Caco-2 (cell line): ENCODE data around the gene MEGF8. TPM values are rescaled to one million over a fixed set of nuclear protein-coding genes. Genes with fewer than 3 reads are reported as not detected.

ENCODE experiments used
- Bru-seq: library from RNA; stranded (reverse); fragments of 400-500 nt; gene quantifications from one replicate; lab custom pipeline; 2021; lab: Mats Ljungman, UMichigan
- BruChase-seq, 2 experiments: library from RNA; stranded (reverse); fragments of 400-500 nt; gene quantifications; one replicate each; lab custom pipeline; 2021; lab: Mats Ljungman, UMichigan
- BruUV-seq: library from RNA; stranded (reverse); fragments of 400-500 nt; replicated peaks from 2 replicates; lab custom pipeline; 2021; lab: Mats Ljungman, UMichigan
- CTCF ChIA-PET: fragments of 300-600 bp; sonication (Branson Sonifier 250); formaldehyde crosslinking; loops from one replicate; lab custom pipeline; 2022; ENCODE audit warnings: antibody characterized with exemption; lab: Charles Lee
- POLR2A ChIA-PET: fragments of 300-600 bp; sonication (Branson Sonifier 250); formaldehyde crosslinking; loops from one replicate; lab custom pipeline; 2022; ENCODE audit warnings: antibody characterized with exemption; lab: Charles Lee
- DNase-seq, 2 experiments: peaks; one replicate each; pipeline versions ENCODE4 v3.0.0 to v3.0.0-alpha.2; 2020 to 2022
- H3K27me3 ChIP-seq: replicated peaks from 2 replicates; pipeline ENCODE4 v1.6.0; 2011; ENCODE audit warnings: low read length; ENCODE audit not compliant: control insufficient read depth, insufficient read depth
- H3K36me3 ChIP-seq: 2 replicates; pipeline ENCODE4 v1.5.1; 2011; ENCODE audit warnings: low read length; ENCODE audit not compliant: control insufficient read depth, insufficient read depth
- H3K4me1 ChIP-seq: fragments of 250-450 bp; sonication (Bioruptor Pico); 2 replicates; pipeline ENCODE4 v1.5.1; 2020; ENCODE audit warnings: mild to moderate bottlenecking
- H3K4me3 ChIP-seq: 2 replicates; pipeline ENCODE4 v1.5.1; 2011; ENCODE audit warnings: low read depth, mild to moderate bottlenecking, control low read depth, low read length
- H3K9me3 ChIP-seq: fragments of 250-450 bp; sonication (Bioruptor Pico); 2 replicates; pipeline ENCODE4 v1.5.1; 2020; ENCODE audit warnings: mild to moderate bottlenecking, moderate library complexity
- H3K27ac Mint-ChIP-seq: one replicate; pipeline ENCODE4 v1.8.0; 2022; ENCODE audit warnings: mixed read lengths; ENCODE audit not compliant: unreplicated experiment
- H3K27me3 Mint-ChIP-seq: one replicate; pipeline ENCODE4 v1.8.0; 2022; ENCODE audit warnings: mixed read lengths; ENCODE audit not compliant: insufficient read depth, unreplicated experiment
- H3K36me3 Mint-ChIP-seq: one replicate; pipeline ENCODE4 v1.8.0; 2022; ENCODE audit warnings: mild to moderate bottlenecking, mixed read lengths; ENCODE audit not compliant: insufficient read depth, unreplicated experiment
- H3K4me1 Mint-ChIP-seq: one replicate; pipeline ENCODE4 v1.8.0; 2022; ENCODE audit warnings: low read depth, mixed read lengths; ENCODE audit not compliant: unreplicated experiment
- H3K4me3 Mint-ChIP-seq: one replicate; pipeline ENCODE4 v1.8.0; 2022; ENCODE audit warnings: mild to moderate bottlenecking, moderate library complexity, mixed read lengths; ENCODE audit not compliant: unreplicated experiment
- H3K9me3 Mint-ChIP-seq: one replicate; pipeline ENCODE4 v1.8.0; 2022; ENCODE audit warnings: mixed read lengths; ENCODE audit not compliant: unreplicated experiment
- intact Hi-C: fragments of 100-400 bp; cut with micrococcal nuclease; formaldehyde crosslinking; loops from one replicate; pipeline ENCODE4 v1.10.0; 2022; ENCODE audit not compliant: unreplicated experiment
- long read RNA-seq: library from polyadenylated mRNA; stranded (forward); transcript quantifications from one replicate; pipeline ENCODE4 v2.0.0, GENCODE V29; 2022
- total RNA-seq: library from RNA; stranded (reverse); gene quantifications from 2 replicates; pipeline ENCODE4 v1.2.3, GENCODE V29; 2022
- TF ChIP-seq, protein P1 (sequence below), 2 experiments: fragments of 200-600 bp in 1 of 2; IDR thresholded peaks; 1 replicate in 1 of 2; 2 replicates in 1 of 2; pipeline versions ENCODE4 v1.5.1 to v1.8.0; 2011 to 2022; ENCODE audit warnings: antibody characterized with exemption in 1 of 2, control low read depth in 1 of 2, inconsistent platforms in 1 of 2, low read depth in 1 of 2, low read length in 1 of 2, mild to moderate bottlenecking in 1 of 2, moderate library complexity in 1 of 2; ENCODE audit not compliant: insufficient read depth in 1 of 2, severe bottlenecking in 1 of 2, unreplicated experiment in 1 of 2

The MEGF8 gene
- total RNA-seq = 17.9 and 19.3 TPM in 2 replicates
- percentile 53 among the genes with signal in this experiment for Bru-seq, nascent RNA
- percentile 58 among the genes with signal in this experiment for BruChase-seq, experiment 1, labeled RNA remaining after a 2-hour chase
- percentile 68 among the genes with signal in this experiment for BruChase-seq, experiment 2, labeled RNA remaining after a 6-hour chase
- long read RNA-seq, partial matches to known transcripts = 6 of 13 reads
- long read RNA-seq, other reads (novel, unspliced or antisense) = 7 of 13 reads

- BruUV-seq = no TSS peak
- Mint-ChIP-seq H3K27me3 (peaks cover 3% of the 10 kb centered on the region), H3K9me3 (no peaks in the 10 kb centered on the region), H3K4me1 (peaks cover 17% of the 10 kb centered on the region), H3K36me3 (no peaks in the 10 kb centered on the region), H3K27ac (peak within 1 kb of the TSS; percentile 72), H3K4me3 (peak within 1 kb of the TSS; percentile 89)
- POLR2A ChIA-PET = no interaction called here
- H3K27me3 ChIP-seq = no peaks in the 10 kb centered on the region
- no peaks in the 10 kb centered on the region for H3K9me3 ChIP-seq
- peak; percentile 99 for DNase-seq
- H3K4me1 ChIP-seq = no peaks in the 10 kb centered on the region; the same call in 1 of the 2 replicates
- CTCF ChIA-PET = no interaction called here
- intact Hi-C loops = loop anchor here (1.0 kb wide), 5 partner anchors 23 to 217 kb away; partner anchors contain the start of genes PAFAH1B3 and PRR19
- H3K4me3 ChIP-seq = peak within 1 kb of the TSS; percentile 71
- TF ChIP-seq, protein P1, sequence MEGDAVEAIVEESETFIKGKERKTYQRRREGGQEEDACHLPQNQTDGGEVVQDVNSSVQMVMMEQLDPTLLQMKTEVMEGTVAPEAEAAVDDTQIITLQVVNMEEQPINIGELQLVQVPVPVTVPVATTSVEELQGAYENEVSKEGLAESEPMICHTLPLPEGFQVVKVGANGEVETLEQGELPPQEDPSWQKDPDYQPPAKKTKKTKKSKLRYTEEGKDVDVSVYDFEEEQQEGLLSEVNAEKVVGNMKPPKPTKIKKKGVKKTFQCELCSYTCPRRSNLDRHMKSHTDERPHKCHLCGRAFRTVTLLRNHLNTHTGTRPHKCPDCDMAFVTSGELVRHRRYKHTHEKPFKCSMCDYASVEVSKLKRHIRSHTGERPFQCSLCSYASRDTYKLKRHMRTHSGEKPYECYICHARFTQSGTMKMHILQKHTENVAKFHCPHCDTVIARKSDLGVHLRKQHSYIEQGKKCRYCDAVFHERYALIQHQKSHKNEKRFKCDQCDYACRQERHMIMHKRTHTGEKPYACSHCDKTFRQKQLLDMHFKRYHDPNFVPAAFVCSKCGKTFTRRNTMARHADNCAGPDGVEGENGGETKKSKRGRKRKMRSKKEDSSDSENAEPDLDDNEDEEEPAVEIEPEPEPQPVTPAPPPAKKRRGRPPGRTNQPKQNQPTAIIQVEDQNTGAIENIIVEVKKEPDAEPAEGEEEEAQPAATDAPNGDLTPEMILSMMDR (IDR thresholded peaks at IDR 0.05; ENCODE audit: insufficient read depth in 1 of 2, low read depth in 1 of 2, low read length in 1 of 2, severe bottlenecking in 1 of 2, unreplicated experiment in 1 of 2) = peak in 1 of 2 experiments; percentile 91
- H3K36me3 ChIP-seq = no peaks in the 10 kb centered on the region
Measured at GRCh38 chr19:42325308-42325895, at the start of gene MEGF8. Gene MEGF8 (plus strand): TSS chr19:42325635. CDS start chr19:42326244, 609 bp downstream.

GRCh38 chr19:42276284-42276683, 49.2 kb upstream of the MEGF8 start:
- H3K27me3 Mint-ChIP-seq = no peaks in the 10 kb centered on the region
- no peak overlapping the region for H3K4me3 Mint-ChIP-seq
- H3K27ac Mint-ChIP-seq = no peak overlapping the region
- Histone ChIP-seq H3K4me3 (no peak overlapping the region), H3K36me3 (no peaks in the 10 kb centered on the region), H3K9me3 (no peaks in the 10 kb centered on the region), H3K27me3 (no peaks in the 10 kb centered on the region), H3K4me1 (peaks cover 10% of the 10 kb centered on the region)
- BruUV-seq = no TSS peak
- DNase-seq = no peak
- peaks cover 15% of the 10 kb centered on the region for H3K36me3 Mint-ChIP-seq
- TF ChIP-seq, protein P1 (IDR thresholded peaks at IDR 0.05; ENCODE audit: insufficient read depth in 1 of 2, low read depth in 1 of 2, low read length in 1 of 2, severe bottlenecking in 1 of 2, unreplicated experiment in 1 of 2) = no peak
- peaks cover 16% of the 10 kb centered on the region for H3K4me1 Mint-ChIP-seq
- CTCF ChIA-PET = no interaction called here
- intact Hi-C loops = no loop called here
- H3K9me3 Mint-ChIP-seq = no peaks in the 10 kb centered on the region
- POLR2A ChIA-PET = no interaction called here

GRCh38 chr19:42276821-42277220, 48.6 kb upstream of the MEGF8 start:
- Mint-ChIP-seq H3K27ac (no peak overlapping the region), H3K4me3 (no peak overlapping the region), H3K36me3 (peaks cover 19% of the 10 kb centered on the region), H3K4me1 (peaks cover 21% of the 10 kb centered on the region), H3K27me3 (no peaks in the 10 kb centered on the region), H3K9me3 (no peaks in the 10 kb centered on the region)
- no peak for DNase-seq
- no peaks in the 10 kb centered on the region for H3K27me3 ChIP-seq
- TF ChIP-seq, protein P1 (IDR thresholded peaks at IDR 0.05; ENCODE audit: insufficient read depth in 1 of 2, low read depth in 1 of 2, low read length in 1 of 2, severe bottlenecking in 1 of 2, unreplicated experiment in 1 of 2) = no peak
- H3K4me3 ChIP-seq = no peak overlapping the region
- ChIA-PET POLR2A (no interaction called here), CTCF (no interaction called here)
- BruUV-seq = no TSS peak
- H3K4me1 ChIP-seq = peaks cover 15% of the 10 kb centered on the region
- intact Hi-C loops = no loop called here
- H3K9me3 ChIP-seq = no peaks in the 10 kb centered on the region
- H3K36me3 ChIP-seq = no peaks in the 10 kb centered on the region
